Measurements from ENCODE around the gene STK31. TPM values are rescaled to one million over a fixed set of nuclear protein-coding genes. Genes with fewer than 3 reads are reported as not detected.
"Not testable (repeated sequence)": the region's sequence is repeated elsewhere in the genome, so short reads cannot be mapped to it uniquely, and the experiment has no call there.

Gene STK31
- total RNA-seq, 1 donor from 2014 or later: not detected

DNA sequence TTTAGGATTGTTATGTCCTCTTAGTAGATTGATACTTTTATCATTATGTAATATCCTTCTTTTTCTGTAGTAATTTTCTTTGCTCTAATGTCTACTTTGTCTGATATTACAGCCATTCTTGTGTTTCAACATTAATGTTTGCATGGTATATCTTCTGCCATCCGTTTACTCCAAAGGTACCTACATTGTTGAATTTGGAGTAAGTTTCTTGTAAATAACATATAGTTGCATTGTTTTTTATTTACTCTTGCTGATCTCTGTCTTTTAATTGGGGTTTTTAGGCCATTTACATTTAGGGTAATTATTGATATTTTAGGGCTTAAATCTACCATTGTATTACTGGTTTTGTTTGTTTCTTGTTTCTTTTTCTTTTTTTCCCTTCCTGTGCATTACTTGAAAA lies 100.1 kb downstream of the STK31 start:
- no peak for DNase-seq
- Histone ChIP-seq H3K4me3 (no peak overlapping the region), H3K36me3 (no peaks in the 10 kb centered on the region), H3K27ac (replicated peaks) (no peak overlapping the region), H3K9me3 (replicated peaks) (peaks cover 32% of the 10 kb centered on the region), H3K27me3 (ENCODE audit: low read depth) (no peaks in the 10 kb centered on the region), H3K4me1 (no peaks in the 10 kb centered on the region)
- TF ChIP-seq, protein P1, sequence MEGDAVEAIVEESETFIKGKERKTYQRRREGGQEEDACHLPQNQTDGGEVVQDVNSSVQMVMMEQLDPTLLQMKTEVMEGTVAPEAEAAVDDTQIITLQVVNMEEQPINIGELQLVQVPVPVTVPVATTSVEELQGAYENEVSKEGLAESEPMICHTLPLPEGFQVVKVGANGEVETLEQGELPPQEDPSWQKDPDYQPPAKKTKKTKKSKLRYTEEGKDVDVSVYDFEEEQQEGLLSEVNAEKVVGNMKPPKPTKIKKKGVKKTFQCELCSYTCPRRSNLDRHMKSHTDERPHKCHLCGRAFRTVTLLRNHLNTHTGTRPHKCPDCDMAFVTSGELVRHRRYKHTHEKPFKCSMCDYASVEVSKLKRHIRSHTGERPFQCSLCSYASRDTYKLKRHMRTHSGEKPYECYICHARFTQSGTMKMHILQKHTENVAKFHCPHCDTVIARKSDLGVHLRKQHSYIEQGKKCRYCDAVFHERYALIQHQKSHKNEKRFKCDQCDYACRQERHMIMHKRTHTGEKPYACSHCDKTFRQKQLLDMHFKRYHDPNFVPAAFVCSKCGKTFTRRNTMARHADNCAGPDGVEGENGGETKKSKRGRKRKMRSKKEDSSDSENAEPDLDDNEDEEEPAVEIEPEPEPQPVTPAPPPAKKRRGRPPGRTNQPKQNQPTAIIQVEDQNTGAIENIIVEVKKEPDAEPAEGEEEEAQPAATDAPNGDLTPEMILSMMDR (IDR thresholded peaks at IDR 0.05; ENCODE audit: borderline replicate concordance): no peak
- intact Hi-C loops (cut with micrococcal nuclease): no loop called here

DNA sequence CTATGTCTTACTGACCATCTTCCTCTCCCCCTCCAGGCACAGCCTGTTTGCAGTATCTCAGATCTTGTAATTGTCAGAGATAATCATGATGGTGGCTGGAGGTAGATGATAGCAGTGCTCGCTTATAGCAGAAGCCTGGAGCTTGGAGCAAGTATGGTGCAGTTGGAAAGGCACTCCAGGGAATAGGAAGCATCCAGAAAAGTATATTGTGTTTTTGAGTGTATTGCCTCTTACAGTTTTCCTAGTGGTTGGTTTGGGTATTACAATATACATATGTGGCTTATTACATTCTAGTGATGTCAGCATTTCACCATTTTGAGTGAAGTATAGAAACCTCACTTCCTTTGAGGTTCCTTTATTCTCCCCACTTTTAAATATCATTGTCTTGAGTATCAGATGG lies 101.5 kb downstream of the STK31 start:
- intact Hi-C loops (cut with micrococcal nuclease): no loop called here
- Histone ChIP-seq H3K4me1 (no peaks in the 10 kb centered on the region), H3K36me3 (no peaks in the 10 kb centered on the region), H3K4me3 (no peak overlapping the region), H3K9me3 (replicated peaks) (peaks cover 32% of the 10 kb centered on the region), H3K27ac (replicated peaks) (no peak overlapping the region), H3K27me3 (ENCODE audit: low read depth) (no peaks in the 10 kb centered on the region)
- TF ChIP-seq, protein P1 (IDR thresholded peaks at IDR 0.05; ENCODE audit: borderline replicate concordance): peak; percentile 22
- DNase-seq: no peak

DNA sequence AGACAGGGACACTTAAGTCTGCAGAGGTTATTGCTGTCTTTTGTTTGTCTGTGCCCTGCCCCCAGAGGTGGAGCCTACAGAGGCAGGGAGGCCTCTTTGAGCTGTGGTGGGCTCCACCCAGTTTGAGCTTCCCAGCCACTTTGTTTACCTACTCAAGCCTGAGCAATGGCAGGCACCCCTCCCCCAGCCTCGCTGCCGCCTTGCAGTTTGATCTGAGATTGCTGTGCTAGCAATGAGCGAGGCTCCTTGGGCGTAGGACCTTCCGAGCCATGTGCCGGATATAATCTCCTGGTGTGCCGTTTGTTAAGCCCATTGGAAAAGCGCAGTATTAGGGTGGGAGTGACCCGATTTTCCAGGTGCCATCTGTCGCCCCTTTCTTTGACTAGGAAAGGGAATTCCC lies 118.1 kb downstream of the STK31 start:
- peaks cover 34% of the 10 kb centered on the region for H3K9me3 ChIP-seq (replicated peaks)
- H3K36me3 ChIP-seq; intact Hi-C loops (cut with micrococcal nuclease); DNase-seq; H3K27me3 ChIP-seq (ENCODE audit: low read depth); H3K4me1 ChIP-seq; H3K4me3 ChIP-seq; H3K27ac ChIP-seq (replicated peaks): not testable (repeated sequence)

DNA sequence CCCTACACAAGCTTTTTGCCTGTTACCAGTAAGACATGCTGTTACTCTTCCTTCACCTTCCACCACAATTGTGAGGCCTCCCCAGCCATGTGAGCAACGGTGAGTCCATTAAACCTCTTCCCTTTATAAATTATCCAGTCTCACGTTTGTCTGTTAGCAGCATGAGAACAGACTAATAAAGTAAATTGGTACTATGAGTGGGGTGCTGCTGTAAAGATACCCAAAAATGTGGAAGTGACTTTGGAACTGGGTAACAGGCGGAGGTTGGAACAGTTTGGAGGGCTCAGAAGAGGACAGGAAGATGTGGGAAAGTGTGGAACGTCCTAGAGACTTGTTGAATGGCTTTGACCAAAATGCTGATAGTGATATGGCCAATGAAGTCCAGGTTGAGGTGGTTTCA lies 122.7 kb downstream of the STK31 start:
- H3K9me3 ChIP-seq (replicated peaks): peaks cover 71% of the 10 kb centered on the region
- intact Hi-C loops (cut with micrococcal nuclease); H3K27ac ChIP-seq (replicated peaks); H3K36me3 ChIP-seq; H3K27me3 ChIP-seq (ENCODE audit: low read depth); H3K4me1 ChIP-seq; DNase-seq; H3K4me3 ChIP-seq: not testable (repeated sequence)

DNA sequence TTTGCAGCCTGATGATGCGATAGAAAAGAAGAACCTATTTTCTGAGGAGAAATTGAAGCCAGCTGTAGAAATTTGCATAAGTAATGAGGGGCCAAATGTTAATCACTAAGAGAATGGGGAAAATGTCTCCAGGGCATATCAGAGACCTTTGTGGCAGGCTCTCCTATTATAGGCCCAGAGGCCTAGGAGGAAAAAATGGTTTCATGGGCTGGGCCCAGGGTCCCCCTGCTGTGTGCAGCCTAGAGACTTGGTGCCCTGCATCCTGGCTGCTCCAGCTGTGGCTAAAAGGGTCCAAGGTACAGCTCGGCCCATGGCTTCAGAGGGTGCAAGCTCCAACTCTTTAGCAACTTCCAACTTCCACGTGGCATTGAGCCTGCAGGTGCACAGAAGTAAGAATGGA lies 123.4 kb downstream of the STK31 start:
- Histone ChIP-seq H3K9me3 (replicated peaks) (peaks cover 71% of the 10 kb centered on the region), H3K27ac (replicated peaks) (no peak overlapping the region), H3K4me3 (no peak overlapping the region), H3K27me3 (ENCODE audit: low read depth) (no peaks in the 10 kb centered on the region), H3K4me1 (no peaks in the 10 kb centered on the region), H3K36me3 (no peaks in the 10 kb centered on the region)
- no peak for DNase-seq
- intact Hi-C loops (cut with micrococcal nuclease): no loop called here
- TF ChIP-seq, protein P1 (IDR thresholded peaks at IDR 0.05; ENCODE audit: borderline replicate concordance): no peak

DNA sequence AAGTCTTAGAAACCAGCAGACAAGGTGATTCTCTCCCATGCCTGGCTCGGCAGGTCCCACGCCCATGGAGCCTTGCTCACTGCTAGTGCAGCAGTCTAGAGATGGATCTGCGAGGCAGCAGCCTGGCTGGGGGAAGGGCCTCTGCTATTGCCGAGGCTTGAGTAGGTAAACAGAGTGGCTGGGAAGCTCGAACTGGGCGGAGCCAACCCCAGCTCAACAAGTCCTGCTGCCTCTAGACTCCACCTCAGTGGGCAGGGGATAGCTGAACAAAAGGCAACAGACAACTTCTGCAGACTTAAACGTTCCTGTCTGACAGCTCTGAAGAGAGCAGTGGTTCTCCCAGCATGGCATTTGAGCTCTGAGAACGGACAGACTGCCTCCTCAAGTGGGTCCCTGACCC lies 134.8 kb downstream of the STK31 start:
- DNase-seq; H3K36me3 ChIP-seq; H3K27me3 ChIP-seq (ENCODE audit: low read depth); H3K4me3 ChIP-seq; H3K27ac ChIP-seq (replicated peaks); intact Hi-C loops (cut with micrococcal nuclease); H3K4me1 ChIP-seq: not testable (repeated sequence)
- H3K9me3 ChIP-seq (replicated peaks): peaks cover 87% of the 10 kb centered on the region

DNA sequence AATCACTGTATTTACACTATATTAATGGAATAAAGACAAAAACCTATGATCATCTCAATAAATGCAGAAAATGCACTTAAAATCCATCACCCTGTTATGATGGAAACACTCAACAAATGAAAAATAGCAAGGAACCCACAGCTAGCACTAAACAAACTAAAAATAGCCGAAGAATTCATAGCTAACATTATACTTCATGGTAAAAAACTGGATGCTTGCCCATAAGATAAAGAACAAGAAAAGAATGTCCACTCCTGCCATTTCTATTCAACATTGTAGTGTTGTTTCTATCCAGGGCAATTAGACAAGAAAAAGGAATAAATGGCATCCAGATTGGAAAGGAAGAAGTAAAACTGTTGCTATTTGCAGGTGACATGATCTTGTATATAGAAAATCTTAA lies 142.1 kb downstream of the STK31 start:
- intact Hi-C loops (cut with micrococcal nuclease): no loop called here
- H3K4me1 ChIP-seq: no peaks in the 10 kb centered on the region
- TF ChIP-seq, protein P1 (IDR thresholded peaks at IDR 0.05; ENCODE audit: borderline replicate concordance): no peak
- no peaks in the 10 kb centered on the region for H3K36me3 ChIP-seq
- H3K9me3 ChIP-seq (replicated peaks): peaks cover 62% of the 10 kb centered on the region
- H3K4me3 ChIP-seq: no peak overlapping the region
- no peaks in the 10 kb centered on the region for H3K27me3 ChIP-seq (ENCODE audit: low read depth)
- no peak for DNase-seq
- no peak overlapping the region for H3K27ac ChIP-seq (replicated peaks)
